SH-SY5Y (cell line): ENCODE data around the gene SDC1.

Experiments used
- GATA2 ChIP-seq: IDR thresholded peaks from 2 replicates; pipeline ENCODE4 v1.6.1; 2011; ENCODE audit warnings: mild to moderate bottlenecking, low read depth, low read length
- GATA3 ChIP-seq: IDR thresholded peaks from 2 replicates; pipeline ENCODE4 v1.6.1; 2011; ENCODE audit warnings: low read depth, mild to moderate bottlenecking, low read length, moderate library complexity

Gene SDC1

GRCh38 chr2:20179755-20180594 lies 45.0 kb downstream of the SDC1 start:
- TF ChIP-seq GATA2, result no peak
- TF ChIP-seq GATA3, result no peak

GRCh38 chr2:20179466-20179754 lies 45.5 kb downstream of the SDC1 start:
- TF ChIP-seq GATA3, result no peak
- no peak for TF ChIP-seq GATA2

- TF ChIP-seq GATA2 (no peak), GATA3 (no peak)
Measured at GRCh38 chr2:20178666-20179465, 46.1 kb downstream of the SDC1 start.

- TF ChIP-seq GATA2, result no peak
- no peak for TF ChIP-seq GATA3
Measured at GRCh38 chr2:20178249-20178607, 46.7 kb downstream of the SDC1 start.

GRCh38 chr2:20177556-20178248 lies 47.2 kb downstream of the SDC1 start:
- TF ChIP-seq GATA3, result no peak
- TF ChIP-seq GATA2, result no peak

GRCh38 chr2:20176760-20177159 lies 48.2 kb downstream of the SDC1 start:
- TF ChIP-seq GATA3 (no peak), GATA2 (no peak)

GRCh38 chr2:20175931-20176330 lies 49.0 kb downstream of the SDC1 start:
- no peak for TF ChIP-seq GATA3
- no peak for TF ChIP-seq GATA2

GRCh38 chr2:20175267-20175666 lies 49.7 kb downstream of the SDC1 start:
- TF ChIP-seq GATA3 (no peak), GATA2 (no peak)

GRCh38 chr2:20174410-20174809 lies 50.5 kb downstream of the SDC1 start:
- TF ChIP-seq GATA3 (no peak), GATA2 (no peak)

GRCh38 chr2:20173496-20174402 lies 51.2 kb downstream of the SDC1 start:
- TF ChIP-seq GATA3 (no peak), GATA2 (no peak)

- no peak for TF ChIP-seq GATA2
- TF ChIP-seq GATA3, result no peak
Measured at GRCh38 chr2:20173064-20173463, 51.9 kb downstream of the SDC1 start.

- TF ChIP-seq GATA2 (no peak), GATA3 (no peak)
Measured at GRCh38 chr2:20172273-20173055, 52.5 kb downstream of the SDC1 start.

- TF ChIP-seq GATA2 (no peak), GATA3 (no peak)
Measured at GRCh38 chr2:20171445-20171977, 53.4 kb downstream of the SDC1 start.
